HPDE6-E6E7 (cell line): ENCODE measurements around the gene RBM22.

ENCODE experiments used
- DNase-seq: peaks from one replicate; pipeline ENCODE4 v3.0.0; 2011; ENCODE audit warnings: missing footprints; ENCODE audit errors: extremely low spot score

RBM22 gene

GRCh38 chr5:150672237-150672883 lies 28.5 kb downstream of the RBM22 start:
- DNase-seq, result peak; percentile 48

DNA sequence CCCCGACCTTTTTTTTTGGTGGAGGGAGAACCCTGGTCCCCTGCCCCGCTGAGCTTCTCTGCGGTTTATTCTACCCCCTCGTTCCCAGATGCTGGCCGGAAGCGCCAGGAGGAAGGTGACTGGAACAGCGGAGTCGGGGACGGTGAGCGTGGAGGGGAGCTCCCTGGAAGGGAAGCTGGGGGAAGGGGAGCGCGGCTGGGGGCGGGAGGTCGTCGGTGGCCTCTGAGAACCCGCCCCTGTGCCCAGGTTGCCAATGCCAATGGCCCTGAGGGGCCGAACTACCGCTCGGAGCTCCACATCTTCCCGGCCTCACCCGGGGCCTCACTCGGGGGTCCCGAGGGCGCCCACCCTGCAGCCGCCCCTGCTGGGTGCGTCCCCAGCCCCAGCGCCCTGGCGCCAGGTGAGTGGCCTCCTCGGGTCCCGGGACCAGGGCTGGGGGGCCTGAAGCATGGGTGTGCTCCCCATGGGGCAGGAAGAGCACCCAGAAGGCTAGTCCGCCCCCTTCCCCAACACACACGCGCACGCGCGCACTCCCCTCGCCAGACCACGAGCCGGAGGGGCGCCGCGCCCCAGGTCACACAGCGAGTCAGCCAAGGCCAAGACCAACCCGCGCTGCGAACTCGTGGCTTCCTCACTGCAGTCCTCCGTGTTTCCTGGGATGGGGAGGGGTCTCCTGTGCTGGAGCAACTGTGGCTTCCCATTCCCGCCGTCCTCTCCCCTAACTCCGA lies 29.2 kb downstream of the RBM22 start:
- no peak for DNase-seq

- DNase-seq, result no peak
Observed at GRCh38 chr5:150670948-150671310, 29.9 kb downstream of the RBM22 start.

DNA sequence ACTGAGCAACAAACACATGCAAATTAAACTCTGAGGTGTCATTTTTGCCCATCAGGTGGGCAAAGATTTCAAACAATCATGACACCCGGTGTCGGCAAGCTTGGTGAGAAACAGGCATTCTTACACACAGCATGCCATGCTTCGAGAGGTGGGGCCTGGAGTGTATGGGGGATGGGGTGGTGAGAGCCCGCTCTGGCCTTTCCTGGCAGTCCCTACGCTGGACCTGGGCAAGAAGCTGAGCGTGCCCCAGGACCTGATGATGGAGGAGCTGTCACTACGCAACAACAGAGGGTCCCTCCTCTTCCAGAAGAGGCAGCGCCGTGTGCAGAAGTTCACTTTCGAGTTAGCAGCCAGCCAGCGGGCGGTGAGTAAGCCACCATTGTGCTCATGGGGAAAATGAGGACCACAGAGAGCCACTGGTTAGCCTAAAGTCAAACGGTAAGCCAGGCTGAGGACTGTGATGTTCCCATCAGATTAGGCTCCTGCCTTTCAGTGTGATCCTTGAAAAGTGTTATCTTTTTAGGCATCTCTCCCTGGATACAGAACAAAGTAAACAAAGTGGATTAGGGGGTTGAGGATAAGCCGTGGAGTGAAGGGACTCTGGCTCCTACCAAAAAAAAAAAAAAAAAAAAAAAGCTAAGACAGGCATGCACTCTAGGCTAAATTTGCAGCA lies 30.5 kb downstream of the RBM22 start:
- no peak for DNase-seq

- no peak for DNase-seq
Observed at GRCh38 chr5:150665044-150665443, 35.8 kb downstream of the RBM22 start.

GRCh38 chr5:150663936-150664335 lies 36.9 kb downstream of the RBM22 start:
- no peak for DNase-seq

DNA sequence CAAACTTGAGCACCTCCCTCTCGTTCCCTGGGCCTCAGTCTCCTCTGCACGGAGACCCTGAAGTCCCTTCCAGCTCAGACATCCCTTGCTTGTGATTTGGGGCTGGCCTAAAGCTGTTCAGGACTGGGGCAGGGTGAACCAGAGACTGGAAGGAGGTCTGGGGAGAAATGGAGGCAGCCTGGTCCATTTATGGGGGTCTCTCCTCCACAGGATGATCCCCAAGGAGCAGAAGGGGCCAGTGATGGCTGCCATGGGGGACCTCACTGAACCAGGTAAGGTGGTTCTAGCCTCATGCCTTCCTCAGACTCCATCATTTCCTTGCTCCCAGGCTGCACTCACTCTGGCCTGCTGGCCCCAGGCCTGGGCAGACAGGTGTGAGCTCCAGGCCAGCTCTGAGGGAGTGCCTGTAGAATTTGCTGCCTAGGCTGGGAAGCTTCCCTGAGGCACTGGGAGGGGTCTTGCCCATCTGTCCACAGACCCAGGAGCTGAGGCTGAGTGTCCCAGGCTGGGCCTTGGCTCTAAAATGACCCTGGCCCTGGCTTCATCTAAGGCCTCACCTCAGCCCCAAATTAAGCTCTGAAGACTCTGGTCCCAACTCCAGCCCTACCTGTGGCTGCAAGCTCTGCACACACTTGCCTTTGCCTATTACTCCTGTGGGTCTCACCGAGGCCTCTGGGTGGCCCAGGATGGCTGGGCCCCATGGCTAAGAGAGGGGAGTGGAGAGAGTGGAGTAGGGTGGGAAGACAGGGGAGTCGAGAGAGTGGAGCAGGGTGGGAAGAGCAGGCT lies 37.9 kb downstream of the RBM22 start:
- DNase-seq, result no peak

DNA sequence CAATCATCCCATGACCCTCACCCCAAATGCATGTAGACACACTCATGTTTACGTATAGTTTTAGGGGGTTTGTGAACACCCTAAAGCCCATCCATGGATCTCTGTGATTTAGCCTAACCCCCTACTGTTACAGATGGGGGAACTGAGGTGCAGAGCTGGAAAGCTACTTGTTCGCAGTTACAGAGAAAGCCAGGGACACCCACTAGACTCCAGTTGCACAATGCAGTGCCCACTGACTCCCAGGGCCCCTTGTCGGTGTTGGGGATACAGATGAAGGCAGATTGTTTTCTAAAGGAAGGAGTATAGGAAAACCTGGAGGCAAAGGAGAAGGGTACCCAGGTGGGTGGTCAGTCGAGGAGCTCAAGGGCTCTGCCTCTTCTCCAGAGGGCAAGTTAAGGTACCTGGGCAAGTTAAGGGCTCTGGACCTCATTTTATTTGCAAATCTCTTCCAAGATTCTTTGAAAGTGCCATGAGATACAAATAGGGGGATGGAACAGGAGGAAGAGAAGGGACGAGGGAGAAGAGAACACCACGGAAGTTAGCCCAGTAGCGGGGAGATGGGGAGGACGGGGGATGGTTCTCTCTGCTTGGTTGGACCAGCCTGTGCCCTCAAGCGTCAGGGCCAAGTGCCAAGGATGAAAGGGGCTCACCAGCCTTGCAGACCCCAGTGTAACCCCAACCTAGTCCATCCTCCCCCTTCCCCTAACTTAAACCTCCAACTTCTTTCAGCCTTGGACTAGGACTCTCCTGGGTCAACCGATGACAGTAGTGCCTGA lies 38.9 kb downstream of the RBM22 start:
- DNase-seq, result no peak

- DNase-seq, result no peak
Observed at GRCh38 chr5:150661086-150661485, 39.8 kb downstream of the RBM22 start, which contains the start of gene MYOZ3. MYOZ3 (plus strand) TSS chr5:150661251; CDS start chr5:150662942, 1,691 bp downstream.

DNA sequence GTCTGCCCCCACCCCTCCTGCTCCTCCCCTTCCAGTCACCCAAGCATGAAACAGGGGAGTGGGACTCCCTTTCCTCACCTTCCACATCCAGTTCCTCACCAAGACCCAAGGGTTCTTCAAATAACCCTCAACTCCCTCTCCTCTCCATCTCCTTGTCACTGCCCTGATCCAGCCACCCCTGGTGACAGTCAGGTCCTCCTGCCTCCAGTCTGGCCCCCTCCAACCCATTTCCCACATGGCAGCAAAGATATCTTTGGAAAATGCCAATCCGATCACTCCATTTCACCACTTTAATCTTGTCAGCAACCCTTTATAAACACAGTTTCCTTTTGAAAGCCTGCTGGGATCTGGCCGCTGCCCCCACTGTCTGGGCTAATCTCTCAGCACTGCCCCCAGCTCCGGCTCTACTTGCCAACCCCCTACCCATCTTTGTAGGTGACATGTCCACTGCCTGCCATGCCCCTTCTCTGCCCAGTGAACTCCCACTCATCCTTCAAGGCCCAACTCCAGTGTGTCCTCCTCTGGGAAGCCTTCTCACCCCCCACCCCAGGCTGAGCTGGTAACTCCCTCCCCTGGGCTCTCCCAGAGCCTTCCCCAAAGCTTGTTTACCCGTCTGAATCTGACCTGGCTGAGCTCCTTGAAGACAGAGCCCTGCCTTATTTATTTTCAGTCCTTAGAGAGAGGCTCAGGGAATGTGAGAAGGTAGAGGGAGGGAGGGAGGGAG lies 40.6 kb downstream of the RBM22 start:
- no peak for DNase-seq

DNA sequence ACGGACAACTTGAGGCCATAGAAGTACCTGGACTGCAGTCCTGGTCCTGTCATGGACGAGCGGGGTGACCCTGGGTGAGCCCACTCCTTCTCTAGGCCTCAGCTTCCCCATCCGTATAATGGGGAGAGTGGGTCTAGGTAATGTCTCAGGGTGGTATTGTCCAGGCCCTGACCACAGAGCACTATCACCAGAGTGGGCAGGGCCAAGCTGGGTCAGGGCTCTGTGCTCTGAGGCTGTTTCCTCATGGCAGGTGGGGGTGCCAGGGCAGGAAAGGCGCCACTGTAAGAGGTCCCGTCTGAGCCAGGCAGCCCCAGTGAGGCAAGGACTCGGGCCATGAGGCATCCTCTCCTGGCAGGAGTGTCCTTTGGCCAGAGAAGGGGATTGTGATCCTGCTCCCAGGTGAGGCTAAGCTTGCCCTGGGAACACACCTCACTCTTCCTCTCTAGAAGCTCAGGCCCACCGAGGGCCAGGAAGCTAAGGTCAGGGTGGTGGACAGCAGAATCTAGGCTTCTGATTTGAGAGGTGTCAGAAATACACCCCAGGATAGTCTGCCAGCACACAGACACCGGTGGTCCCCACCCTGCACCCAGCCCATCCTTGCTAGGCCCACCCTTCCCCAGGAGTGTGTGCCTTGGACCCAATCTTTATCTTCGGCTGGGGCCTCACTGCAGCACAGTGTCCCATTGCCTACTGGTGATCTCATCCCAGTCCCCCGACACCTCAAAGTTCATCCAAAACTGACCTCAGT lies 41.3 kb downstream of the RBM22 start:
- no peak for DNase-seq

DNA sequence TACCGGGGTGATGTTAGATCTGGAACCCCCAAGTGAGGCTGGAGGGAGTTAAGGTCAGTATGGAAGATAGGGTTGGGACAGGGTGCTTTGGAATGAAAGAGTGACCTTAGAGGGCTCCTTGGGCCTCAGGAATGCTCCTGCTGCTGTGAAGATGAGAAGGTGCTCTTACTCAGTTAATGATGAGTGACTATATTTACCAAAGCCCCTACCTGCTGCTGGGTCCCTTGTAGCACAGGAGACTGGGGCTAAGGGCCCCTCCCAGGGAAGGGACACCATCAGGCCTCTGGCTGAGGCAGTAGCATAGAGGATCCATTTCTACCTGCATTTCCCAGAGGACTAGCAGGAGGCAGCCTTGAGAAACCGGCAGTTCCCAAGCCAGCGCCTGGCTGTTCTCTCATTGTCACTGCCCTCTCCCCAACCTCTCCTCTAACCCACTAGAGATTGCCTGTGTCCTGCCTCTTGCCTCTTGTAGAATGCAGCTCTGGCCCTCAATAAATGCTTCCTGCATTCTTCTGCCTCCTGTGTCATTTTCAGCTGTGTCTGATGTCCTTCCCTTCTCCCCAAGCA lies 42.1 kb downstream of the RBM22 start:
- no peak for DNase-seq

- DNase-seq, result no peak
Observed at GRCh38 chr5:150658121-150658520, 42.7 kb downstream of the RBM22 start.

GRCh38 chr5:150656191-150657132 lies 44.4 kb downstream of the RBM22 start:
- DNase-seq, result peak; percentile 78

- DNase-seq, result no peak
Observed at GRCh38 chr5:150655221-150655620, 45.6 kb downstream of the RBM22 start.

GRCh38 chr5:150653762-150654556 lies 46.9 kb downstream of the RBM22 start:
- no peak for DNase-seq

DNA sequence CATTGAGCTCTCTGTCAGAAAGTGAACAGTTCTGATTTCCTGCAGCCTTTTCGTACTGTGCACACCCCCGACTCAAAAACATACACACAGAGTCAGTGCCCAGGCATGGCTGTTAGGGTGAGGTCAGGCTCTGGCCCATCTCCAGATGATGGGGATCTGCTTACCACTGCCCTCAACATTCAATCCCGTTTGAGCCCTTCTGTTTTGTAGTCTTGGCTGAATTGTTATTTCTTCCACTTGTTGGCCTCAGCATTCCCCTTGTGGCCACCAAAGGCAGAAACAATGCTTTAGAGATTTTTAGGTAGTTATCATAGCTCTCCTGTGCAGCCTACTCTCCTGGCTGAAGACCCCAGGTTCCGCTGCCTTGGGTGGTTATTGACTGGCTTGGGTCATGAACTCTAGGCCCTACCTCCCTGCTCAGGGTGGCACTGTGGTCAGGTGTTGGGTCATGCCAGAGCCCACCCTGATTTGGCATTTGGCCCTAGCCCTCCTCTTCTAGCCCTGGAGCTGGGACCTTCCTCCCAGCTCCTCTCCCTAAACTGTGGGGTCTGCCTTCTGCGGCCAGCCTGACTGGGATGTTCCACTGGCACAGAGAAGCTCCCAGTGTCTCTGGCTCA lies 47.6 kb downstream of the RBM22 start:
- no peak for DNase-seq
